NCI-H69 (cell line): ENCODE results near the gene YWHAB.

ENCODE experiments used
- DNase-seq: peaks from one replicate; lab custom pipeline; 2025; lab: John Stamatoyannopoulos, UW

Gene YWHAB

DNA sequence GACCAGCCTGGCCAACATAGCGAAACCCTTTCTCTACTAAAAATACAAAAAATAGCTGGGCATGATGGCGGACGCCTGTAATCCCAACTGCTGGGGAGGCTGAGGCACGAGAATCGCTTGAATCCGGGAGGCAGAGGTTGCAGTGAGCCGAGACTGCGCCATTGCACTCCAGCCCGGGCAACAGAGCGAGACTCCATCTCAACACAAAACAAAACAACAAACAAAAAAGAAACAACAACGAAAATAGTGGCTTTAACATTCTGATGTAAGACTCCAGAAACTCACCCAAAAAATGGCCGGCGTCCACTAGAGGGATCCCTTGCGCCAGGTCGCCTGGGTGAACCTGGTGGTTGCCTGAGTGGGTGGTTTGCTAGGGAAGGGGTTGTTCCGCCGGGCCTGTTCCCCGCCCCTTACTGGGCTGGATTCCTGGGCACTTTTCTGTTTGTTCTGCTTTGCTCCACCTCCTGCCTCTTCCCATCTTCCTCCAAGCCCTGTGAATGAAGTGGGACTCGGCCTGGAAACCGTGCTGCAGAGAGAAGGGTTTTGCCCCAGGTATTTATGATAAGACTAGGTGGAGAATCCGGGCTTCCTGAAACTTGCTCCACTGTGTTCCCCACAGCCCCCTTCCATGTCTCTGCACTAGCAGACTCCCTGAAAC lies 25.9 kb downstream of the YWHAB start:
- peak; percentile 12 for DNase-seq

DNA sequence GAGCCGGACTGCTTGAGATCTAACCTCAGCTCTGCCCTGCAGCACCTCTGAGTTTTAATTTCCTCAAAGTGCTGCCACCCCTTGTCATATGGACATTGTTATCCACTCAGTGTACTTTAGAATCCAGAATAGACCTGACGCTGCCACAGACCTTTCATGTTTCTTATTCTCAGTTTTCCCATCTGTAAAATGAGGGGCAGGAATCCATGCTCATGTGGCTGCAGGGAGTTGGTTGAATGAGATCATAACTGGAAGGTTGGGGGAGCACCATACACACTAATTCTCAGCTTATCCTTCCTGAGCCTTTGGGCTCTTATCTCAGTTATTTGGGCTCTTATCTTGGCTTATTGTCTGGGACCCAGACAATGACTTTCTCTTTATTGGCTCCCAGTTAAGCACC lies 26.7 kb downstream of the YWHAB start:
- DNase-seq, result no peak

DNA sequence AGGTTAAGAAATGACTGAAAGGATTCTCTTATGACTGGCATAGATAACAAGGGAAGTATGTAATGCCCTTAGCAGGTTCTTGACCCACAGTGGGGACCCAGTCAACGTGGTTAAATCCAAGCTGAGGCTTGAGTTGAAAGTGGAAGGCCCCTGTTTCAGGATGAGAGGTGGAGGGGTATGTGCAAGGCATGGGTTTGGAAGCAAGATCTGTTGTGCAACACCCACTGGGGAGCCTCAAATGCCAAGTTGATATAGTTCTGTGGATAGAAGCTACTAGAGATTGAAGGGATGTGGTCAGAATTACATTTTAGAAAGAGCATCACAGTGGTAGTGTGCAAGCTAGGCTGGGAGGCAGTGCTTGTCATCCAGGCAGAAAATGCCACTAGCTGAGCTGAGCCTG lies 29.4 kb downstream of the YWHAB start:
- no peak for DNase-seq

DNA sequence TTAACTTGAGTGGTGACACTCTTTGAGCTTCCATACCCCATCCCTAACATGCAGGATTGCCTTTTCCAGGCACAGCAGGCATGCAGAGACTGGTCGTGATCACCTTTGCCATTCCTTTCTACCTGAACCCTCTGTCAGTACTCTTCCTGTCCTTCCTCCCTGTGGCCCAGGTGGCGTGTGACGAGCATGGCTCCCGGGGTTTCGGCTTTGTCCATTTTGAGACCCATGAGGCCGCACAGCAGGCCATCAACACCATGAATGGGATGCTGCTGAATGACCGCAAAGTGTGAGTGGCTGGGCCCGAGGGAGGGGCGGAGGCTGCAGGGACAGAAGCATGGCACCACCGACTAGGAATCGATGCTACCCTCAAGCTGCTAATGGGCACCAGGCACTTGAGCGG lies 31.1 kb downstream of the YWHAB start:
- DNase-seq, result no peak

DNA sequence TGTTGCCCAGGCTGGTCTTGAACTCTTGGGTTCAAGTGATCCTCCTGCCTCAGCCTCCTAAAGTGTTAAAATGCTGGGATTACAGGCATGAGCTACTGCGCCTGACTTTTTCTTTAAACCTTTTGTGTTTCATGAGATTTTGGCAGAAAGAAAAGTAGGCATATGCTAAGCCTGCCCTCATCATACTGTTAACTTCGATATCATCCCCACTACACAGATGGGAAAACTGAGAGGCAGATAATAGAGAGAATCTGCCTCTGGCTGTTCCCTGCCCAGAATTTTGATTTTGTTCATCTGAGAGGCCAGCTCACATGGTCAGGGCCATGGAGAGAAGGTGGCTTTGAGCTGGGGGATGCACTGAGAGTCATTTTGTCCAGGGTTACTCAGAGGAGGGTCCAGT lies 31.9 kb downstream of the YWHAB start:
- no peak for DNase-seq

DNA sequence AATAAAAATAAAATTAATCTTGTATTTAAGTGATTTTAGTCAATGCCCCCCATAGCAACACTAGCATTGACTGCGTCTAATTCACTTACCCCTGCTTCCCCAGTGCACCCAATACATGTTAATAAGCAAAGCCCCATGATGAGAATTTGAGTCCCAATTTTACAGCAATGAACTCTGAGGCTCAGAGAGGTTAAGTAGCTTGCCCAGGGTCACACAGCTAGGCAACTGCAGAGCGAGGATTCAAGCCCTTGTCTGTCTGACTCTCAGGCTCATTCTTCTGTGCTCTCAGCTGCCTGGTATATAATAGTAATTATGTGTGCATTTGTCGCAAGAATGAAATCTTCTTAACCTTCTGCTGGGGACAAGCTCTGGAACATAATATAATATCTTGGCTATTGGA lies 32.8 kb downstream of the YWHAB start:
- DNase-seq, result no peak

DNA sequence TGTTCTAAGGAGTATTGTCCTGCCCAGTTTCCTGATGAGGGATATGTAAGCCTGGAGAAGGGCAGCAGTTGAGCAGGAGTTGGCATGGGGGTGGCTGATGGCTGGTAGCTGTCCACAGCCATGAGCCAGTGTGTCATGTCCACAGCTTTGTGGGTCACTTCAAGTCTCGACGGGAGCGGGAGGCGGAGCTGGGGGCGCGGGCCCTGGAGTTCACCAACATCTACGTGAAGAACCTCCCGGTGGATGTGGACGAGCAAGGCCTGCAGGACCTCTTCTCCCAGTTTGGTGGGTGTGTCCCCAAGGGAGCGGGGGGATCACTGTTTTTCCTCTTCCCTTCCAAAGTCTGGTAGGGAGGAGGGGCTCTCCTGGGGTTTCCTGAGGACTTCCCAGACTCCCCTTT lies 33.3 kb downstream of the YWHAB start:
- no peak for DNase-seq

DNA sequence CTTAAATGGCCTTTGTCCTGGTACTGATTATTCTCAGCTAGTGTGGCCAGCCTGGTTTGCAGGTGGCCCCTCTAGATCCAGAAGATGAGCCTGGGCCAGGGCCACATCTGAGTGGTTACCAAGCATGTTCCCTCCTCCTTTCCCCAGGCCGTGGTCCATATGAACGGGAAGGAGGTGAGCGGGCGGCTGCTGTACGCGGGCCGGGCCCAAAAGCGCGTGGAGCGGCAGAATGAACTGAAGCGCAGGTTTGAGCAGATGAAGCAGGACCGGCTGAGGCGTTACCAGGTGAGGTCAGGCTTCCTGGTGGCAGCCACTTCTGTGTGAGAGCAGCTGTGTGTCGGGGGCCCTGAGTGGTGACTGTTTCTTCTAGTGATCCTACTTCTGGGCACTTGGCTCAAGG lies 35.9 kb downstream of the YWHAB start:
- DNase-seq, result no peak

DNA sequence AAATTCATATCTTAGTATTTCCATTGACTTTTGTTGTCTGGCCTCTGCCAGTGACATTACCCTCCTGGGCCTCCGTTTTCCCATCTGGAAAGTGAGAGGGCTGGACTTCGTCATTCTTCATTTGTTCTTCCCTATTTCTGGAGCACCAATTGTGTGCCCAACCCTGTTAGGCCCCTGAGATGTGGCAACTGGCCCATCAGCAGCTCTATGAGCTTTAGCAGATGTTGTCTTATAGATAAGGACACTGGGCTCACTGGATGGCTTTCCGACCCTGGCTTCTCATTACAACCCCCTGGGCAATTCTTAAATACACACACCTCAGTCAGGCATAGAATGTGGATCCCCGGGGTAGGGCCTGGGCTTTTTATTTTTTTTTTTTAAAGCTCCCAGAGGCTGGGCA lies 39.0 kb downstream of the YWHAB start:
- no peak for DNase-seq

DNA sequence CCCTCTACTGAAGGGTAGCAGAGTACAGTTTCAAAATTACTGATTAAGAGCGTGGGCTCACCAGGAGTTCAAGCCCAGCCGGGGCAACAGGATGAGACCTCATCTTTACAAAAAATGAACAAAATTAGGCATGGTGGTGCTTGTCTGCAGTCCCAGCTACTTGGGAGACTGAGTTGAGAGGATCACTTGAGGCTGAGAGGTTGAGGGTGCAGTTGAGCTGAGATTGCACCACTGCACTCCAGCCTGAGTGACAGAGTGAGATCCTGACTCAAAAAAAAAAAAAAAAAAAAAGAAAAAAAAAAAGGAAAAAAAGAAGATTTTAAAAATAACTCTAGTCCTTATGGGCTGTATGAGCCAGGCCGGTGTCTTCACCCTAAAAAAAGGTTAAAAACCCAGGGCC lies 43.1 kb downstream of the YWHAB start:
- DNase-seq, result no peak

DNA sequence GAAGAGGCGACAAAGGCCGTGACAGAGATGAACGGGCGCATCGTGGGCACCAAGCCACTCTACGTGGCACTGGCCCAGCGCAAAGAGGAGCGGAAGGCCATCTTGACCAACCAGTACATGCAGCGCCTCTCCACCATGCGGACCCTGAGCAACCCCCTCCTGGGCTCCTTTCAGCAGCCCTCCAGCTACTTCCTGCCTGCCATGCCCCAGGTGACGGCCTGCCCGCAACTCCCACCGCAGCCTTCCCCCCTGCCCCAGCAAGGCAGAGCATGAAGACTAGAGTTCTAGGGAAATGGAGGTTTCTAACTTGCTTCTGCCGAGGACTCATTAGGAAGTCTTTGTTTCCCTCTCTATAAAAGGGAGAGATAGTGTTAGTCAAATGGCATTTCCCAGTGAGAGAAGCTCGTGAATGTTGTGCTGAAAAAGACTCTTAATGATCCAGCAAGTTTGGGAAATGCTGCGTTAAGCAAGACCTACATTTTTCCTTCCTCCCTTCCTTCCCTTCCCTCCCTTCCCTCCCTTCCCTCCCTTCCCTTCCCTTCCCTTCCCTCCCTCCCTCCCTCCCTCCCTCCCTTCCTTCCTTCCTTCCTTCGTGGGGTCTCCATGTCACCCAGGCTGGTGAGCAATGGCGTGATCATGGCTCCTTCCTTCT lies 45.1 kb downstream of the YWHAB start:
- DNase-seq, result no peak

DNA sequence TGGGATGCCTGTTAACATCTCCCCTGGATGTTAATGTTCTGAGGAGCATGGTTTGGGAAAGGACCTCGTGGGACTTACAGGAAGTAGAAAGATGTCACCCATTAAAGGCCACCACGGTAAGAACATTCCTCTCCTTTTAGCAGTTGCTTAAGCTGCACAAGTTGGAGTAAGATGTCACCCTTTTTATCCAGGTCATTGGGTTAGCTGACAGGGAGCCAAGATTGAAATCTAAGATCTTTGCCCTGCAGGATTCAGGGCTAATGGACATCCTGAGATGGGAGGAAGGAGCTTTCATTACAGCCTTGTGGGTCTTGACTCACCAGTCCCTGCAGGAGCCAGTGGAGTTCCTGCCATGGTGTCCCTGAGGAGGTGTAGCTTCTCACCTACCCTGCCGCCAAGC lies 46.4 kb downstream of the YWHAB start:
- DNase-seq, result no peak

DNA sequence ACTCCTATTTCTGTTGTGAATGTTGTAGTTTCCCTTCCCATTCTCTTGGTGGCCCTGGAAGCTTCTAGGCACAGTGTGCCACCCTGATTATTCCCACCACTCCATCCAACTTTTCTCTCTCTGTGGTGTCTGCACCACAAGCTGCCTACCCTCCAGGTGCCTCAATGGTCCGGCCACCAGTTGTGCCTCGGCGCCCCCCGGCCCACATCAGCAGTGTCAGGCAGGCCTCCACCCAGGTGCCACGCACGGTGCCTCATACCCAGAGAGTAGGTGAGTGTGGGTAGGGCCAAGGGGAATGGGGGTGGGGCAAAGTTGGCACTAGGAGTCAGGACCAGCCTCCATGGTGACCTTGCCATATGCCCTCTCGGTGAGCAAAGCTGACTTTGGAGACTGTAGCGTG lies 47.4 kb downstream of the YWHAB start:
- DNase-seq, result no peak

DNA sequence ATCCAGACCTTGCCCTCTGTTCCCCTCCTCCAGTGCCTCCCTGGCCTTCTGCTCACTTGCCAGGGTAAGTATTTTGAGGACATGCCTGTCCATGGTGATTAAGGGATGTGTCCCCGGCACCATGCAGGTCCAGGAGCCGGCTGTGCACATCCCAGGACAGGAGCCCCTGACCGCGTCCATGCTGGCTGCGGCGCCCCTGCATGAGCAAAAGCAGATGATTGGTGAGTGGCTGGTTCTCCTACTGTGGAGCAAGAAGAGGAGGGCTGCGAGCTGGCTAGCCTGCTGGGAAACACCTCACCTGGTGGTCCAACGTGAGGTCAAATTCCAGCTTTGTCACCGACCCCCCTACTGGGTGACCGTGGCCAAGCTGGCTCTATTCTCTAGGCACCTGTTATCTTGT lies 51.0 kb downstream of the YWHAB start:
- no peak for DNase-seq

DNA sequence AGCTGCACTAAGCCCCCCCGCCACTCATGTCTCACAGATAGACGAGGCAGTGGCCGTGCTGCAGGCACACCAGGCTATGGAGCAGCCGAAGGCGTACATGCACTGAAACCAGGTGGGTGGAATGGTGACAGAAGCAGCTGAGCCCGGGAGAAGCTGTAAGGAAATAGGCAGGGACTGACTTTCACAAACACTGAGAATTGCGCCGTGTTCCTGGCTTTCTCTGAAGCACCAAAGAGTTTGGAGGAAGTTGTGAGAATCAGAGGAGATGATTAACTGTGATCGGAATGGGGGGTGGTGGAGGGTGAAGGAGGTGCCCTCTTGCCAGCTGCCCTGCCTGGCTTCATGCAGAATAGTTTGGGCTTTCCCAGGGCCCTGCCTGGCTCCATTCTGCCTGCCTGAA lies 53.1 kb downstream of the YWHAB start:
- no peak for DNase-seq

DNA sequence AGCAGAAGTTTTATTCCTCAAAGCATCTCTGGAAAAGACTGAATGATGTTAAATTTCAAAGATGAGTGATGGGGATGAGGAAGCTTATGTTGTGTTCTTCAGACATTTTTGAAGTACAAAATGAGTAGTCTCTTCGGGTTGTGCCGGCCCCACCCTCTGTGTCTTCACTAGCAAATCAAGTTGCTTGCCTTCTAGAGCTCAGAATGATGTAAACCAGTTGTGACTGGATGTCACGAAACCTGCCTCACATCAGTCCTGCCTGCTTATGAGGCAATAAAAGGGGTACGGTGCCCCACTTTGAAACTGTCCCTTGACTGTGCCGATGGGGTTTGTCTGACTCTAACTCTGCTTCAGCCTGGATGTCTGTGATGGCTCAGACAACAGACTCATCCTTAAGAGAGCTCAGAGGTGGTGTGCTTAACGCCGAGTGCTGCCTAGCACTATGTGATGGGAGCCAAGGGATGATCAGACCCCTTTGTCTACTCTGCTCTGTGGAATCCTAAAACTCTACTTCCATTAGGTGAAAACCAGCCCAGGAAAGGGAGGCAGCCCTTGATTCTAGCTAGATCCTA lies 55.7 kb downstream of the YWHAB start:
- no peak for DNase-seq

DNA sequence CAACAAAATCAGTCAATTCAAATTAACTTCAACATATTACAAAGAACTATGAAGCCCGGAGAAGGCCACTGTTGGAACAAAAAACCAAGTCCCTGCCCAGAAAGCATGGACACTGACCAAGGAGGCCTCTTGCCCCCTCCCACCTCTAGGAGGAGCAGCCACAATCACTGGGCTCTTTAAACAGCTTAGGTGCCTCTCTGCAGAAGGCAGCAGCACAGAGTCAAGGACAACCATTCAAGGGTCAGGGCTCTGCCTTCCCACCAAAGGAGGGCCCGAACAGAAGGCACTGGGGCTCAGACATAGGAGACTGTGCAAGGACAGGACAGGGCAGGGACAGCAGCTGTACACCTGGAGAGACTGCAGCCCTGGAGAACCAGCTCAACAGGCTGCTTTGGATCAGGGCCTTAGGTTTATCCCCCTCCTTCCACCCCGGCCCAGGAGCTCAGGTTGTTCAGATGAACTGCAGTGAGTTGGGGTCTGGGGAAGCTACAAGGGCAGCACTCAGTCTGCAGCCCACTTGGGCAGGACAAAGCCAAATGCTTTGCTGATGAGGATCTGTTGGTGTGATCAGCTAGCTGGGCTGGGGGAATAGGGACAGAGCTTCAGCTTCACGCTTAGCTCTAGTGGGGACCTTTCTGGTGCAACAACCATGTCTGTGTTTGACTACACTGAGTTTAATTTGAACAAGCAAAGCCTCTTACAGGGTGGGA lies 56.9 kb downstream of the YWHAB start:
- DNase-seq, result no peak

DNA sequence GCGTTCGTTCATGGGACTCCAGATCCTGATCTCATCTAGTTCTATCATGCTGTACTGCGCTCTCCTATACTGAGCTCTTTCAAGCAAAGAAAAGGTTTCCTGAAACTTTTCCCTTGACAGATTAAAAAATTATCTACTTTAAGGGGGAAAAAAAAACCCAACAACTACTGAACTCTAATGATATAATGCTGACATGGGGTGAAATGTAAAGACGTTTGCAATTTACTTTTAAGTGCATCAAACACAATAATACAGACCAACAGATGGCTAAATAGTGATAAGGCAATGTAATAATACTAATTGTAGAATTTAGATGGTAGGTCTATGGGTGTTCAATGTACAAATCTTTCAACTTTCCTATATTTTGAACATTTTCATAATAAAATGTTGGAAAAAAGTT lies 58.3 kb downstream of the YWHAB start:
- DNase-seq, result no peak

DNA sequence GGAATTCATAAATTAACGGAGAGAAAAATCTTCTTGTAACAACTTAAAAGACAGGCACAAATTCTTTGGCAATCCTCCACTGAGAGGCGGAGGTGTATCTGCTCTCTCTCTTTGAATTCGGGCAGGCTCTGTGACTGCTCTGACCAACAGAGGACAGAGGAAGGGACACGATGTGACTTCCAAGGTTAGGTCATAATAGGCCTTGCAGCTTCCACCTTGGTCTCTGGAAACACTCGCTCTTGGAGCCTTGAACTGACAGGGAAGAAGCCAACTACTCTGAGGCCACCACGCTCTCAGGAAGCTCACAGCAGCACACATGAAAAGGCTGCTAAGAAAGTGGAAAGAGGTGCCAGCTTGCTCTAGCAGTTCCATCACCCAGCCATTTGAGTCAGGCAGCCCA lies 59.8 kb downstream of the YWHAB start:
- DNase-seq, result no peak

DNA sequence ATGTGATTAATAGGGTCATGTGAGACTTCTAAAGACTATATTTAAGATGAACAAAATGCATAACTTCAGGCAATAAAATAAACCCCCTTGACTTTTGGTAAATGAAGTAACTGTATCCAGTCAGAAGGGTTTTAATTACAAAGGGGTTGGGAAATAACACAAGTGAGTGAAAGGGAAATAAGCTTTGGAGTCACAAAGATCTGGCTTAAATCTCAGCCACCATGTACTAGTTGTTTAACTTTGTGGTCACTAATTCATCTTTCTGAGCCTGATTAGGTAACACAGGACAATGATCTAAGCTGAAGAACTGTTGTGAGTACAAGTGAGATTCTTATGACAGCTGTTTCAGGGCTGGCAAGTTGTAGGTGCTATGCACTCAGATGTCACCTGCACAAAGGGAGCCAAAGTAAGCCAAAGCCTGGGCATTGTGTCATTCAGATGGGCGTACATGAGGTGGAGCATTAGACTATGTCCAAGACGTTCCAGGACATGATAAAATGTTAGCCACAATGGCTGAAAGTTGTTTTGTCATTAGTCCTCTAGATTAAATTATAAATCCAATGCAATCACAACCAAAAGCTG lies 60.9 kb downstream of the YWHAB start:
- DNase-seq, result no peak

DNA sequence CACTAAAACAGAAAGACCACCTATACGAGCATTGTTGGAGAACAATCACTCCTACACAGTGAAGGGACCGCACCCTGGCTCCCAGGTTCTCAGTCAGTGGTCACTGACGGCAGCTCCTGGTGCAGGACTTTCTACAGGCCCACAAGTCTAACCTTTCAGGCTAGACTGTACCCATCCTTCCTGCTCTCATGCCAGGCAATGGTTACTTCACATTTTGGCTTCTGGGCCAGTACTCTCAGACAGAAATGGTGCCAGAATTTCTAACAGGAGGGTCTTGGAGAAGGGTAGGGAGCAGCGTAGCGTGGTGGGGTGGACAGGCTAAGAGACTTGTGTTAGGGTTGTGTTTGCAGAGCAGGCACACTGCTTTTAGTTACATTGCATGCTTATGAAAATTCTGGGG lies 62.6 kb downstream of the YWHAB start:
- DNase-seq, result no peak

DNA sequence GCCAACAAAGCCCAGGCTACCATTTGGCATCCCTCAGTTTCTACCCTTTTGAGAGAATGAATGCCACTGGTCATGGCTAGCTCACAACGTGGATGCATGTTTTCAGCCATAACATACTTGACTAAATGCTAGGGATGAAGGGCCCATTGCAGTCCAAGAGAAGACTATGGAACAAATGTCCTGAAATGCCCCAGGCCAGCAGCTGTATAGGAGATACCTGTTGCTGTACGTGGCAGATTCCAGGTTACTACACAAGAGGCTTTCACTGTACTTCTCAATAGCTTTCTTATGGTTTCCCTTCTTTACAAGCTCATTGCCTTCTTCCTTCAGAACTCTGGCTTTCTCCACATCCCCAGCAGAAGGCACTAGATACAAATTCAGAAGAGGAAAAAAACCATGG lies 63.0 kb downstream of the YWHAB start:
- DNase-seq, result no peak

DNA sequence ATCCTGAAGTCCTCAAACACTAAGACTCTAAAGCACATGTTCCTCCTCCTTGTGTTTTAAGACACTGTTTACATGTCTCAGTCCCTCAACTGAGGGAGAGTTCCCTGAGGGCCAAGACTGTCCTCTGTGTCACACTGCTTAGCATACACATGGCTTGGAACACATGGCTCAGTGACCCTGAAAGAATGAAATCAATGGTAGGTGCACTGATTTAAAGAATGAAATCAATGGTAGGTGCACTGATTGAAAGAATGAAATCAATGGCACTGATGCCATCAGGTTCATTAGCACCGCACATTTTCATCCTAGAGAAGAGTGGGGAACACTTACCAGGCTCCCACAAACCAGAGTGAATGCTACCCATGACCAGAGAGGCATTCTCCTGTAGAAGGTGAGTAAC lies 64.9 kb downstream of the YWHAB start:
- DNase-seq, result no peak
